GM12878 (cell line): ENCODE measurements around the gene MYOCD. TPM values are rescaled to one million over a fixed set of nuclear protein-coding genes. Genes with fewer than 3 reads are reported as not detected.
"Not testable (repeated sequence)": the region's sequence is repeated elsewhere in the genome, so short reads cannot be mapped to it uniquely, and the experiment has no call there.

Experiments used
- ATAC-seq: fragments of 200-7000 bp; cut with Tn5 transposase; 3 replicates; pipeline ENCODE4 v1.9.1; 2020; ENCODE audit warnings: mild to moderate bottlenecking, moderate library complexity
- BruUV-seq: library from RNA; stranded (reverse); fragments of 400-500 nt; replicated peaks from 2 replicates; lab custom pipeline; 2021; lab: Mats Ljungman, UMichigan
- CTCF ChIA-PET: fragments of 300-600 bp; sonication (Branson Sonifier 250); formaldehyde crosslinking; extraction: SDS; loops from one replicate; lab custom pipeline; 2021; ENCODE audit warnings: inconsistent platforms; lab: Yijun Ruan, JAX
- POLR2A ChIA-PET: fragments of 350-600 bp; formaldehyde crosslinking; extraction: SDS; loops from one replicate; lab custom pipeline; 2021; ENCODE audit warnings: inconsistent platforms; lab: Charles Lee
- RAD21 ChIA-PET: fragments of 300-600 bp; sonication (Branson Sonifier 250); formaldehyde crosslinking; loops from one replicate; lab custom pipeline; 2023; ENCODE audit warnings: antibody characterized with exemption; ENCODE audit not compliant: unreplicated experiment; lab: Charles Lee
- SMC1A ChIA-PET: fragments of 300-600 bp; sonication (Branson Sonifier 250); formaldehyde crosslinking; loops from one replicate; lab custom pipeline; 2023; ENCODE audit not compliant: unreplicated experiment, uncharacterized antibody; lab: Charles Lee
- DNase-seq: peaks from one replicate; pipeline ENCODE4 v3.0.0-alpha.2; 2011; ENCODE audit warnings: low read depth, low spot score
- FAIRE-seq: peaks from 3 replicates; lab custom pipeline; 2011; peaks lifted over from hg19 to GRCh38; lab: Jason Lieb, UNC
- H2AFZ ChIP-seq: 2 replicates; pipeline ENCODE4 v1.6.0; 2011; ENCODE audit warnings: low read depth, low read length, control low read depth; ENCODE audit not compliant: control insufficient read depth
- H3K27ac ChIP-seq: 2 replicates; pipeline ENCODE4 v1.5.1; 2011; ENCODE audit warnings: control low read depth; ENCODE audit not compliant: control insufficient read depth, insufficient read depth
- H3K27me3 ChIP-seq, 2 experiments: replicated peaks in 1 of 2; 2 replicates each; pipeline versions ENCODE4 v1.6.0 to v1.6.1; 2011; ENCODE audit warnings: low read length in 1 of 2; ENCODE audit not compliant: control insufficient read depth in 2 of 2, insufficient read depth in 2 of 2
- H3K36me3 ChIP-seq, 2 experiments: 2 replicates each; pipeline ENCODE4 v1.5.1; 2011; ENCODE audit warnings: low read length in 1 of 2; ENCODE audit not compliant: control insufficient read depth in 2 of 2, insufficient read depth in 2 of 2
- H3K4me1 ChIP-seq: 2 replicates; pipeline ENCODE4 v1.6.1; 2011; ENCODE audit warnings: mild to moderate bottlenecking, low read length, moderate library complexity, mixed read lengths; ENCODE audit not compliant: control insufficient read depth, insufficient read depth
- H3K4me2 ChIP-seq: 2 replicates; pipeline ENCODE4 v1.6.0; 2011; ENCODE audit warnings: control low read depth; ENCODE audit not compliant: control insufficient read depth, insufficient read depth
- H3K4me3 ChIP-seq: fragments of 200-600 bp; sonication (generic); 2 replicates; pipeline ENCODE4 v1.5.1; 2016
- H3K79me2 ChIP-seq: 2 replicates; pipeline ENCODE4 v1.6.0; 2011; ENCODE audit warnings: low read length; ENCODE audit not compliant: control insufficient read depth, insufficient read depth
- H3K9ac ChIP-seq: 2 replicates; pipeline ENCODE4 v1.8.0; 2011; ENCODE audit warnings: low read length, control low read depth, mixed read lengths; ENCODE audit not compliant: control insufficient read depth, insufficient read depth
- H3K9me3 ChIP-seq: replicated peaks from 3 replicates; pipeline ENCODE4 v1.5.1; 2011; ENCODE audit warnings: mild to moderate bottlenecking, low read length; ENCODE audit not compliant: control insufficient read depth, insufficient read depth
- H4K20me1 ChIP-seq: 2 replicates; pipeline ENCODE4 v1.6.0; 2011; ENCODE audit not compliant: control insufficient read depth, insufficient read depth
- ASH2L ChIP-seq: fragments of 300-600, 200-600 bp; sonication (generic); IDR thresholded peaks from 2 replicates; pipeline ENCODE4 v1.6.1; 2017; ENCODE audit warnings: low read depth, mild to moderate bottlenecking, borderline replicate concordance
- CREM ChIP-seq: IDR thresholded peaks from 2 replicates; pipeline ENCODE4 v1.6.1; 2014; ENCODE audit warnings: antibody characterized with exemption, low read depth
- HDAC6 ChIP-seq: fragments of 200-600 bp; sonication (generic); IDR thresholded peaks from one replicate; pipeline ENCODE4 v1.8.0; 2017; ENCODE audit warnings: antibody characterized with exemption; ENCODE audit not compliant: unreplicated experiment
- IKZF2 ChIP-seq, 2 experiments: fragments of 450-650 bp; IDR thresholded peaks; 2 replicates each; pipeline ENCODE4 v1.6.1; 2017; ENCODE audit warnings: mild to moderate bottlenecking in 2 of 2, moderate library complexity in 2 of 2
- KLF5 ChIP-seq: fragments of 450-650 bp; IDR thresholded peaks from 2 replicates; pipeline ENCODE4 v1.6.1; 2014; ENCODE audit warnings: mild to moderate bottlenecking; ENCODE audit not compliant: partially characterized antibody
- MYC ChIP-seq: IDR thresholded peaks from 2 replicates; pipeline ENCODE4 v1.6.1; 2011; ENCODE audit warnings: mild to moderate bottlenecking, low read length, moderate library complexity, inconsistent platforms; ENCODE audit not compliant: insufficient read depth, insufficient replicate concordance, insufficient read length, severe bottlenecking
- POLR2AphosphoS5 ChIP-seq: IDR thresholded peaks from 2 replicates; pipeline ENCODE4 v1.6.1; 2011; ENCODE audit warnings: mild to moderate bottlenecking, low read length, inconsistent platforms
- RELA ChIP-seq: fragments of 450-650 bp; IDR thresholded peaks from 2 replicates; pipeline ENCODE4 v1.8.0; 2014; ENCODE audit warnings: borderline replicate concordance; ENCODE audit not compliant: partially characterized antibody
- RUNX3 ChIP-seq: IDR thresholded peaks from 2 replicates; pipeline ENCODE4 v1.6.1; 2012; ENCODE audit warnings: low read length, inconsistent platforms
- SMAD1 ChIP-seq: fragments of 450-650 bp; IDR thresholded peaks from 2 replicates; pipeline ENCODE4 v1.6.1; 2018; ENCODE audit warnings: mild to moderate bottlenecking, low read depth; ENCODE audit not compliant: partially characterized antibody
- SMARCA5 ChIP-seq: fragments of 450-650 bp; IDR thresholded peaks from 2 replicates; pipeline ENCODE4 v1.6.1; 2017; ENCODE audit warnings: mild to moderate bottlenecking
- STAT1 ChIP-seq: fragments of 450-650 bp; conservative IDR thresholded peaks from 2 replicates; pipeline ENCODE4 v1.6.1; 2014; ENCODE audit warnings: antibody characterized with exemption, mild to moderate bottlenecking
- TAF1 ChIP-seq: IDR thresholded peaks from 2 replicates; pipeline ENCODE4 v1.6.1; 2011; ENCODE audit warnings: mild to moderate bottlenecking, low read depth, low read length, borderline replicate concordance
- TARDBP ChIP-seq: IDR thresholded peaks from 2 replicates; pipeline ENCODE4 v1.6.1; 2016; ENCODE audit warnings: borderline replicate concordance
- ZNF622 ChIP-seq: fragments of 450-650 bp; IDR thresholded peaks from 2 replicates; pipeline ENCODE4 v1.6.1; 2017; ENCODE audit warnings: mild to moderate bottlenecking, inconsistent platforms
- WGBS: methylation state at CpG from one replicate; pipeline ENCODE4 v1.1.6; 2016; ENCODE audit warnings: low lambda C conversion rate; ENCODE audit not compliant: insufficient replicate concordance, insufficient coverage; ENCODE audit errors: missing lambda C conversion rate; 5-methylcytosine and 5-hydroxymethylcytosine counted together
- in situ Hi-C: fragments of 300-500 bp; cut with MboI; formaldehyde crosslinking; loops from 9 replicates; pipeline ENCODE4 v1.14.3; 2018; ENCODE audit warnings: mixed read lengths
- intact Hi-C: fragments of 100-400 bp; cut with micrococcal nuclease; formaldehyde crosslinking; loops from one replicate; pipeline ENCODE4 v1.14.2; 2022; ENCODE audit not compliant: unreplicated experiment
- polyA plus RNA-seq, 11 experiments: library from polyadenylated mRNA; depleted of rRNA in 4 of 11; unstranded in 6 of 11; stranded (reverse) in 5 of 11; fragments of >200 nt; fragmentation: Nextera tagmentation in 4 of 11; fragmentation: Illumina TruSeq in 1 of 11; extraction: Ambion mirVana in 4 of 11; extraction: Trizol in 1 of 11; gene quantifications; 1 replicate in 1 of 11; 2 replicates in 10 of 11; pipeline versions ENCODE4 v1.2.1 to v1.2.3, GENCODE V29; 2011 to 2016; ENCODE audit warnings: inconsistent platforms in 2 of 11, missing spikeins in 2 of 11, low read depth in 1 of 11
- total RNA-seq, 4 experiments: library from RNA; depleted of rRNA in 3 of 4; stranded (reverse); fragments of >200 nt in 3 of 4; fragmentation: Illumina TruSeq in 1 of 4; extraction: Trizol in 1 of 4; gene quantifications; 2 replicates each; pipeline versions ENCODE4 v1.2.1 to v1.2.3, GENCODE V29; 2013 to 2021
- TF ChIP-seq, protein P1 (sequence below): IDR thresholded peaks from 2 replicates; pipeline ENCODE4 v1.6.1; 2012; ENCODE audit warnings: low read length, inconsistent platforms

Gene MYOCD
- total and polyA plus RNA-seq, 10 of the 15 experiments (the other 5 are each of a cell fraction or from before 2014, with no cell fraction given) = not detected

DNA sequence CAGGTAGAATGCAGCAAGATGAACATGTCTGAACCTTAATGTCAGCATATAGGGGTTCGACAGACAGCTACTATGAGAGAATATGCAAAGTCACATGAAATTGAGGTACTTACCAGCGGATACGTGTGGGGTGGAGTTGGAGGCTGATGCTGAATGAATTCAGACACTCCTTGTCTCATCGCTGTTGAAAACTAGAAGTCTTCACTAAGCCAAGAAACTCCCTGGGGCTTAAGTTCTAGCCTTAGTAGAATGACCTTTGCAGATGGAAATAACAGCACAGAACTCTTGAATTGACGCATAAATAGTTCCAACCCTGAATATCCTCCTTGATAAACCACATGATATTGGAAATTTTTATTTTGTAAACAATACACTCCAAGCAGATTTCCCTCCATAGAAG lies 32.9 kb upstream of the MYOCD start (continued):
- TF ChIP-seq KLF5 (no peak), HDAC6 (no peak), CREM (no peak), STAT1 (no peak), IKZF2 (IDR thresholded peaks at IDR 0.05) (no peak), RUNX3 (no peak), ASH2L (no peak), POLR2AphosphoS5 (no peak), SMAD1 (no peak), TAF1 (no peak), SMARCA5 (no peak), TARDBP (no peak)

DNA sequence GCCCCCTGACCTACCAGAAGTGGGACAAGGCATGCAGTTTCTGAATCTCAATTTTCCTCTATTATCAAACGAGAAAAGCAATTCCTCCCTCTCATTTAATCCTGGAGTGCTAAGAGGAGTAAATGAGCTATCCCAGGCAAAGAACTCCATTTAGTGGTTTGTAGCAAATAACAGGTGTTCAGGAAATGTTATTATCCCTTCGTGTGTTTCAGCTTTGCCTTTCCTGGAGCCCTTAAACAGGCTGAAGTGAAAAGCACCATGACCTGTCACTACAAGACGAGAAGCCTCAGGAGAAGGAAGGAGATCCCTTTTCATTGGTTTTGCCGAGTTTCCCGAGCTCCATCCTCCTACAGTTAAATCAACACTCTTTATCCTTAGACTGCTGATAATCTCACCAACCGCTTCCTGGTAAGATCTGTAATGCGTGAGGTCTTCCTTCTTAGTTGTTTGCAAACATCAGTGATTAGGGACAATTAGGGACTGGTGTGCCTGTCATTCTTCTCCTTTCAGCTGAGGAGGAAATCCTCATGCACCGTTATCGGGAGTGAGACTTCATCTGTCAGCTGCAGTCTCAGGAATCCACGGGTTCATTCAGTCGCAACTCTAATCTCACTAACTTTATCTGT lies 30.8 kb upstream of the MYOCD start:
- ChIA-PET RAD21 (no interaction called here), POLR2A (no interaction called here), CTCF (no interaction called here), SMC1A (interaction anchor here (0.7 kb wide), 1 partner anchor 114 kb away, joined by 3 read pairs; no protein-coding TSS in a partner anchor)
- no peak overlapping the region for H3K27ac ChIP-seq
- H4K20me1 ChIP-seq = no peaks in the 10 kb centered on the region
- H3K9ac ChIP-seq = no peak overlapping the region
- in situ Hi-C loops = no loop called here
- H2AFZ ChIP-seq = no peak overlapping the region
- no peak overlapping the region for H3K4me2 ChIP-seq
- ATAC-seq (no peak), FAIRE-seq (peak; percentile 18), DNase-seq (no peak)
- BruUV-seq = no TSS peak
- no peaks in the 10 kb centered on the region for H3K36me3 ChIP-seq
- H3K79me2 ChIP-seq = no peaks in the 10 kb centered on the region
- intact Hi-C loops = no loop called here
- TF ChIP-seq SMAD1 (no peak), MYC (no peak), RELA (no peak), ZNF622 (no peak)
- TF ChIP-seq, protein P1, sequence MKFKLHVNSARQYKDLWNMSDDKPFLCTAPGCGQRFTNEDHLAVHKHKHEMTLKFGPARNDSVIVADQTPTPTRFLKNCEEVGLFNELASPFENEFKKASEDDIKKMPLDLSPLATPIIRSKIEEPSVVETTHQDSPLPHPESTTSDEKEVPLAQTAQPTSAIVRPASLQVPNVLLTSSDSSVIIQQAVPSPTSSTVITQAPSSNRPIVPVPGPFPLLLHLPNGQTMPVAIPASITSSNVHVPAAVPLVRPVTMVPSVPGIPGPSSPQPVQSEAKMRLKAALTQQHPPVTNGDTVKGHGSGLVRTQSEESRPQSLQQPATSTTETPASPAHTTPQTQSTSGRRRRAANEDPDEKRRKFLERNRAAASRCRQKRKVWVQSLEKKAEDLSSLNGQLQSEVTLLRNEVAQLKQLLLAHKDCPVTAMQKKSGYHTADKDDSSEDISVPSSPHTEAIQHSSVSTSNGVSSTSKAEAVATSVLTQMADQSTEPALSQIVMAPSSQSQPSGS = no peak
- H3K4me3 ChIP-seq = no peak overlapping the region
- no peaks in the 10 kb centered on the region for H3K9me3 ChIP-seq
- WGBS = 15% methylated on average over 11 of the region's 11 CpGs
- no peaks in the 10 kb centered on the region for H3K27me3 ChIP-seq
- no peaks in the 10 kb centered on the region for H3K4me1 ChIP-seq

DNA sequence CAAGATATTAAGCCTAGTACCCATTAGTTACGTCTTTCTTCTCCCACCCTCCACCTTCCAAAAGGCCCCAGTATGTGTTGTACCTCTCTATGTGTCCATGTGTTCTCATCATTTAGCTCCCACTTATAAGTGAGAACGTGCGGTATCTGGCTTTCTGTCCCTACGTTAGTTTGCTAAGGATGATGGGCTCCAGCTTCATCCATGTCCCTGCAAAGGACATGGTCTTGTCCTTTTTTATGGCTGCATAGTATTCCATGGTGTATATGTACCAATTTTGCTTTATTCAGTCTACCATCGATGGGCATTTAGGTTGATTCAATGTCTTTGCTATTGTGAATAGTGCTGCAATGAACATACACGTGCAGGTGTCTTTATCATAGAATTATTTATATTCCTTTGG lies 29.7 kb upstream of the MYOCD start:
- DNase-seq, BruUV-seq, H3K79me2 ChIP-seq, H3K4me2 ChIP-seq, SMC1A ChIA-PET, POLR2A ChIA-PET, H3K4me3 ChIP-seq, intact Hi-C loops, H3K36me3 ChIP-seq, H3K9ac ChIP-seq, H3K9me3 ChIP-seq, ATAC-seq, H3K27me3 ChIP-seq, H4K20me1 ChIP-seq, H2AFZ ChIP-seq, FAIRE-seq, RAD21 ChIA-PET, in situ Hi-C loops, CTCF ChIA-PET, H3K4me1 ChIP-seq, H3K27ac ChIP-seq: not testable (repeated sequence)
- WGBS = 51% methylated on average over 6 of the region's 6 CpGs
